ENCODE measurements around the gene KRT31.
A peak's percentile ranks its signal among the peaks of the same experiment; 100 is the strongest.

GRCh38 chr17:41446806-41447205 lies 49.4 kb upstream of the KRT31 start:
- no peak for TF ChIP-seq SMC3 (IDR thresholded peaks at IDR 0.05; ENCODE audit: low read depth, low read length)
- no peak for TF ChIP-seq MXI1 (IDR thresholded peaks at IDR 0.05; ENCODE audit: borderline replicate concordance, low read depth, low read length)
- TF ChIP-seq CTCF (conservative IDR thresholded peaks at IDR 0.05; ENCODE audit: low read depth, low read length) = no peak
- TF ChIP-seq FOS (IDR thresholded peaks at IDR 0.05; ENCODE audit: low read depth, low read length) = peak; percentile 64; the same call in 1 of the 2 replicates
- TF ChIP-seq RAD21 (IDR thresholded peaks at IDR 0.05; ENCODE audit: low read length) = no peak
- TF ChIP-seq NFE2L2 (IDR thresholded peaks at IDR 0.05; ENCODE audit: low read depth, low read length) = no peak
- no peak for TF ChIP-seq RFX5 (IDR thresholded peaks at IDR 0.05; ENCODE audit: low read depth, low read length)
- TF ChIP-seq POLR2A (IDR thresholded peaks at IDR 0.05; ENCODE audit: low read depth, low read length) = no peak
- TF ChIP-seq, protein P1, sequence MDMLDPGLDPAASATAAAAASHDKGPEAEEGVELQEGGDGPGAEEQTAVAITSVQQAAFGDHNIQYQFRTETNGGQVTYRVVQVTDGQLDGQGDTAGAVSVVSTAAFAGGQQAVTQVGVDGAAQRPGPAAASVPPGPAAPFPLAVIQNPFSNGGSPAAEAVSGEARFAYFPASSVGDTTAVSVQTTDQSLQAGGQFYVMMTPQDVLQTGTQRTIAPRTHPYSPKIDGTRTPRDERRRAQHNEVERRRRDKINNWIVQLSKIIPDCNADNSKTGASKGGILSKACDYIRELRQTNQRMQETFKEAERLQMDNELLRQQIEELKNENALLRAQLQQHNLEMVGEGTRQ (IDR thresholded peaks at IDR 0.05; ENCODE audit: low read depth, low read length) = no peak
- TF ChIP-seq, protein P2, sequence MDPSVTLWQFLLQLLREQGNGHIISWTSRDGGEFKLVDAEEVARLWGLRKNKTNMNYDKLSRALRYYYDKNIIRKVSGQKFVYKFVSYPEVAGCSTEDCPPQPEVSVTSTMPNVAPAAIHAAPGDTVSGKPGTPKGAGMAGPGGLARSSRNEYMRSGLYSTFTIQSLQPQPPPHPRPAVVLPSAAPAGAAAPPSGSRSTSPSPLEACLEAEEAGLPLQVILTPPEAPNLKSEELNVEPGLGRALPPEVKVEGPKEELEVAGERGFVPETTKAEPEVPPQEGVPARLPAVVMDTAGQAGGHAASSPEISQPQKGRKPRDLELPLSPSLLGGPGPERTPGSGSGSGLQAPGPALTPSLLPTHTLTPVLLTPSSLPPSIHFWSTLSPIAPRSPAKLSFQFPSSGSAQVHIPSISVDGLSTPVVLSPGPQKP (IDR thresholded peaks at IDR 0.05; ENCODE audit: borderline replicate concordance, low read depth, low read length) = no peak
- TF ChIP-seq MAFK (IDR thresholded peaks at IDR 0.05; ENCODE audit: low read depth, low read length) = no peak
- peak; percentile 64 for TF ChIP-seq CEBPB (IDR thresholded peaks at IDR 0.05; ENCODE audit: low read depth, low read length)
